Hematopoietic multipotent progenitor cell treated with erythropoietin and hydrocortisone succinate and interleukin-3 and kit ligand, for 4 days (in vitro differentiated cells): ENCODE measurements around the gene BCL11B.

Experiments used
- DNase-seq: peaks from one replicate; pipeline ENCODE4 v3.0.0-alpha.2; 2015

Gene BCL11B

DNA sequence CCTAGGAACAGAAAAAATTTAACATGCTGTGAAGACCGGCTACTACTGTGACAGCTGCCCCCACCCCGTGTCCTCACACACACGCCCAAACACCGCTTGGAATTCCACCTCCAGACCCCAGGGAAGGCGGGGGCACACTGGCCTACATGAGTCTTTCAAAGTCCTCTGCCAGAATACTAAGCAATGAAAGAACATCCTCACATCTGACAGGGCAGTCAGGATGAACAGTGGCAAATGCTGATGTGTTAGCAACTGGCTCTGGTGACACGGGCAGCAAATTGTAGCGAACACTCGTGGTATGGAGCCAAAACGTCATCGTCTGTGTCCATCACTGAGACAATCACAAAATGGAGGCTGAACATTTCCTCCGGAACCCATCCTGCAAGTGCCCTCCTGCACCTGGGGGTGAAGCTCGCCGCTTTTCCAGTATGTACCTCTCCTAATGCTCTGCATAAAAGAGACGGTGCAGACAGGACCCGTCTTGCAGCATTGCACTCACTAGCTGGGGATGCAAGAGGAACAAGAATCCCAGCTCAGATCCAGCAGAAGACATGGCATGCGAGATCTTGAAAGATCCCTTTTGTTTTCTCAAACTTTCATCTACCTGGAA, 94.8 kb downstream of the BCL11B start:
- DNase-seq = no peak

DNA sequence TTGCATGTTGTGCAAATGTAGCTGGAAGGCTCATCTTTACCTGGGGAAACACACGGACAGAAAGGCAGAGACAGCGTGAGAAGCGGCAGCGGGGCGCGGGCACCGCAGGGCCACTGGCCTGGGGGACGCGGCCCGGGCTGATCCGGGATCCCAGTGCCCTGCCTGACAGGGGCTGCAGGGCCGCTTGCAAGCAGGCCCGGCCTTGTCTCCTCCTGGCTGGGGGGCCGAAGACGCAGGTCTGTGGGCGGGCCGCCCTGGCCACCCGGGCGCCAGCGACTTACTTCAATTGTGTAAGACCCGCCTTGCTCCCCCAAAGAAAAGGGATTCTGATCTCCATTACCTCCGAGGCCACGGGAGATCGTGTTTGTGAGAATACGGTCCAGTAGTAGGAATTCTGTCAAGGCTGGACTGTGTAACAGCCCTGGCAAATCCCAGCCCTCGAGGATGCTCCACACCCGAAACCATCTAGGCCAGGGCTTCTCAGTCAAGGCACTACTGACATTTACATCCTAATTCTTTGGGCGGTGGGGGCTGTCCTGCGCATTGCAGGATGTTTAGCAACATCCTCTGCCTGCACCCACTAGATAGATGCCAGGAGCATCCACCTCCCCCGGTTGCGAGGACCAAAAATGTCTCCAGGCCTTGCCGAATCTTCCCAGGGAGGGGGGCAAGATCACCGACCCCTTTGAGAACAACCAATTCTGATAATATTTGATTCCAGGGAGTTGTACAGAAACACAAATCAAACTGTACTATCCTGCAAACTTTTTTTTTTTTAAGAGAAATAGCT, 95.6 kb downstream of the BCL11B start:
- DNase-seq = no peak

DNA sequence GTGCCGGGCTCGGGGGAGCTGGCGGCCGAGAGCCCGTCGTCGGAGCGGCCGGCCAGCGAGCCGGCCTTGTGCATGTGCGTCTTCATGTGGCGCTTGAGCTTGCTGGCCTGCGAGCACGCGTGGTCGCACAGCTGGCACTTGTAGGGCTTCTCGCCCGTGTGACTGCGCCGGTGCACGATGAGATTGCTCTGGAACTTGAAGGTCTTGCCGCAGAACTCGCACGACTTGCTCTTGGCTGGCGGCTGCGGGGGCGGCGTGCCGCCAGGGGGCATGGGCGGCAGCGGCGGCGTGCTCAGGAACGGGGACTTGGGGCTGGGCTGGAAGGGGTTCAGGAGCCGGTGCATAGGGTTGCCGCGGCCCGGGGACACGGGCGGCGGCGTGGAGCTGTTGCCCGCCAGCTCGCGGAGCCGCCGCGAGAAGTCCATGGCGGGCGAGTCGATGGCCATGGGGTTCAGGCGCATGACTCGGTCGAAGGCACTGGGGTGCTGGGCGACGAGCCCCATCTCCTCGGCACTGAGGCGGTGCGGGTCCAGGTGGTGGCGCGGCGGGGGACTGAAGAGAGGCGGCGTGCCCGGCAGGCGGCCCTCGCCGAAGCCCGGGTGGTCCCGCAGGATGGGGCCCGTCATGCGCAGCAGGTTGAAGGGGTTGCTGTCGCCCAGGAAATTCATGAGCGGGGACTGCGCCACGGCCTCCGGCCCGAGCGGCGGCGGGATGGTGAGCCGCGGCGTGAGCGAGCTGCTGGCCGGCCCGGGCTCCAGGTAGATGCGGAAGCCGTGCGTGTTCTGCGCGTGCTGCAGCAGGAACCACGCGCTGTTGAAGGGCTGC, 96.5 kb downstream of the BCL11B start:
- no peak for DNase-seq

DNA sequence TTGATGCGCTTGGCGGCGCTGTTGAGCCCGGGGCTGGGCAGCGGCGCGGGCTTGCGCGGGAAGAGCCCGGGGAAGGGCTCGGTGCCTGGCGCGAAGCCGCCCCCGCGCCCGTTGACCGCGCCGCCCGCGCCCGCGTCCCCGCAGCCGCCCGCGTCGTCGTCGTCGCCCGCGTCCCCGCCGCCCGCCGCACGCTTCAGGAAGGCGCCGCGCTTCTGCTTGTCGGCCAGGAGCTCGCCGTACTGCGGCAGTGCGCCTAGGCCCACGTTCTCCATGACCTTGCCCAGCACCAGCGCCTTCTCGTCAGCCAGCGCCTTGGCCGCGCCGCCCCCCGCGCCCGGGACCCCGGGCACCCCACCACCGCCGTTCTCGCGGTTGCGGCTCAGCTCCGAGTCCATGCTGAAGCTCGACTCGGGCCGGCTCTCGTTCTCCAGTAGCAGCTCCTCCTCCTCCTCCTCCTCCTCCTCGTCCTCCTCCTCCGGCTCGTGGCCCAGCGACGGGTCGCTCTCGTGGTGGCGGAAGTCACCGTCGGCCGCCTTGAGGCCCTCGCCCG, 97.2 kb downstream of the BCL11B start:
- no peak for DNase-seq

DNA sequence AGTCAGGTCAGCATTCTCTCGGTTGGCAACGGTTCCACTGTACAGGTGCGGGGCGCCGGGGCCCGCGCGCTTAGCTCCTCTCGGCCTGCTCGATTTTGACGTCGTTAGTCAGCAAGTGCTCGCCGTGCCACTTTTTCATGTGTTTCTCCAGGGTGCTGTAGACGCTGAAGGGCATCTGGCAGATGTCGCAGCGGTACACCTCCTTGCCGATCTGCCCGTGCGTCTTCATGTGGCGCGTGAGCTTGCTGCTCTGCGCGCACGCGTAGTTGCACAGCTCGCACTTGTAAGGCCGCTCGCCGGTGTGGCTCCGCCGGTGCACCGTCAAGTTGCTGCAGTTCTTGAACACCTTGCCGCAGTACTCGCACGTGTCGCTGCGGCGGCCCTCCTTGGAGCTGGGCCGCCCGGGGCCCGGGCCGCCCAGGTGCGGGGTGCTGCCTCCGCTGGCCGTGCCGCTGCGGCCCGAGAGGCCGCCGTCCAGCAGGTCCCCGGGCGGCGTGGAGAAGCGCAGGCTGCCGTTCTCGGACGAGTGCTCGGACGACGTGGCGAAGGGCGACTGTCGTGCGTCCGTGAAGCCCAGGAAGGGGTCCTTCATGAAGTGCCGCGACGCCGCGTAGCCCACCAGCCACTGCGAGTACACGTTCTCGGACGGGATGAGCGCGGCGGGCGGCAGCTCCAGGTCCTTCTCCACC, 97.8 kb downstream of the BCL11B start:
- DNase-seq = no peak

DNA sequence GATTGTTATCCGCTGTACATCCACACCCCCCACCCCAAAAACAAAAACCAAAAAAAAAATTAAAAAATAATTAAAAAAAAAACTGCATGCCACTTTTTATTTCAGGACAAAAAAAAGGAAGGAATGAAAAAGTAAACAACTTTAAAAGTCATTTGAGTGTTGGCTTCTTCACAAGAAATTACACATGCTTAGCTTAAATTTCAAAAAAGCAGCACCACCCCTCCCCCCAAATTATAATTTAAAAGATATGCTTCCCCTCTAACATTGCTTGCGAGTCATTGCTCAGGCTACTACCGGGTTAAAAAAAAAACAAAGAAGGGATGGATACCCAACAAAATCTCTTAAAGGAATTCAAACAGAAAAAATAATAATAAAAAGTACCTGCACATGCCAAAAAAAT, 98.5 kb downstream of the BCL11B start:
- DNase-seq = no peak

DNA sequence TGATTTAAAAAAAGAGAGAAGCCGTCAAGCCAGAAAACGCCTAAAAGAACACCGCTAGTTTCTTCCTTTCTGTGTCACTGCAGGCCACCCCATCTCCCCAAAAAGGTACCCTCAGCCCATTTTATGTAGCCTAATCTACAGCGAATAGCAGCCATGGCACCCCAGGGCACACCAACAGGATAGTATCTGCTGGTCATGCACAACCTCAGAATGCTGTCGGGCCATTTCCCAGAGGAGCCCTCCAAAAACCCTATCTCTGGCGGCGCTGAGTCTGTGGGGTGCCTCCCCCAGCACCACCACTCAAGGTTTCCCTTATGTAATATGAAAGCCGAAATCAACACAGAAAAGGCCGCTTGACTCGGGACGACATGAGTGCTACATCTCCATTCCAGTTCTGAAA, 98.9 kb downstream of the BCL11B start:
- no peak for DNase-seq

DNA sequence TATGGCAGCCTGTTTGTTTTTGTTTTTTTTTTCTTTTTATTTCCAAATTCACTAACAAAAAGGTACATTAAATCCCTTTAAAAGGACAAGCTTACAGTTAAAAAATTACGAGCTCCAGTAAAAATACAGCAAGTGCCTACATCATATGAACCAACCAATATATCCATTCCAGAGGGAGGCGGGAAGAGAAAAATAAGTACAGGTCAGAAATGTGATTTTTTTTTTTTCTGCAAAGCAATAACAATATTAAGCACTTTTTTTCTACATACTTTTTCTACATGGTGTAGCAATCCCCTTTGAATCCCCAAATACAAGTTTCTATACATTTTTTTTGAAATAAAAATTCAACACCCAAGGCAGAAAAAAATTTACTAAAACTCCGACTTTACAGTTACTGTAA, 100.6 kb downstream of the BCL11B start:
- DNase-seq = no peak

DNA sequence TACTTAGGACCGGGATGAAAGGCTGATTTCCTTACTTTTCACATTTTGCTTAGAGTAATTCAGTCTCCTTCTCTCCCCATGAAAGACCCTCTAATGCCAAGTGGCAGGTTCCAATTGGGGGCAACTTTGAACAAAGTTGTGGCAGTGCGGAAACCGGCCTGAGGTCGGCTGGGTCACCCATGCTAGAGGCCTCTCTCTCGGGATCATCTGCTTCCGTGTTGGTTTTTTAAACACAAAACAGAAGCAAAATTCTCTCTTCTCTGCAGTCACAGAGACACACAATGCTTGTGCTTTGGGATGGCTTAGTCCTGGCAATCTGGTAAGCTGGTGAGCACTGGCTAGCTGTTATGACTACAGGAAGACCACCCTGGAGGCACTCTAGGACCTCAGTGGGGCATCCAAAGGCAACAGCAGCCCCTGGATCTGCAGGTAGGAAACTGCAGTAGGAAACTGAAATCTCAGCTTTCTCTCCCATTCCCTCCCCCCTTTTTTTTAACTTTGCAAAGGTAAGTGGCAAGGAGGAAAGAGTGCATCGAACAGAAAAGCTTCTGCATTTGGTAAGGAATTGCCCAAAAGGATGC, 102.1 kb downstream of the BCL11B start:
- no peak for DNase-seq

DNA sequence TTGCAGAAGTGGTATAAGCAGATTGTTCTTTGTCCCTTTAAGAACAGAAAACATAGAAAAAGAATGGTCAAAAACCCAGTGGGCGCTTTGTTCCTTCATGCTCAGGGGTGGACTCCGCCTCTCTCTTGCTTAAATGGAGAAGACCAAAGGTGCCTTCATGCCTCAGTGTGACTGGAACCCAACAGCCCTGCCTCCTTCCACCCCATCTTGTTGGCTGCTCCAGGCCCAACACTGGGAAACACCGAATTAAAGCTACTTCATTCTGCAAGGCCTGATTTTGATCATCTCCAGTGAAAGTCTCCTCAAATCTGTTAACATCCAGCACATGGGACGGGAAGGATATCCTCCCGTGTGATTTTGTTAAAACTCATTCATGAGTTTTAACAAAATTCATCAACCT, 103.7 kb downstream of the BCL11B start:
- DNase-seq = no peak

DNA sequence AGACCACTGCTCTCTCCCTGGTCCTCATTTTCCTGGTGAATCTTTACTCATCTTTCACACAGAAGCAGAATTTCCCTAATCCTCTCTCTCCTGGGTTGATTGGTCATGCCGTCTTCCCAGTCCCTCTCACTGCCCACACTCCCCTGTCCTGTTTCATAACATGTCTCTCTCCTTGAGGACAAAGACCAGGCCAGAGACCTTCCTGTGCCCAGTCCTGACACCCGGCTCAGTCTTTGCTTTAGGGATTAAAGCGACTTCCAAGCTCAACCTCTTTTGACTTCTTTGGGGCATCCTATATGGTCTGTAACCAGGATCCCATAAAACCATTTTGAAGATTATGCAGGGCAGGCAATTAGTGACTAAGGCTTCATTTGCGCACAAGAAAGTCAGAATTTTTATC, 105.5 kb downstream of the BCL11B start:
- DNase-seq = no peak

DNA sequence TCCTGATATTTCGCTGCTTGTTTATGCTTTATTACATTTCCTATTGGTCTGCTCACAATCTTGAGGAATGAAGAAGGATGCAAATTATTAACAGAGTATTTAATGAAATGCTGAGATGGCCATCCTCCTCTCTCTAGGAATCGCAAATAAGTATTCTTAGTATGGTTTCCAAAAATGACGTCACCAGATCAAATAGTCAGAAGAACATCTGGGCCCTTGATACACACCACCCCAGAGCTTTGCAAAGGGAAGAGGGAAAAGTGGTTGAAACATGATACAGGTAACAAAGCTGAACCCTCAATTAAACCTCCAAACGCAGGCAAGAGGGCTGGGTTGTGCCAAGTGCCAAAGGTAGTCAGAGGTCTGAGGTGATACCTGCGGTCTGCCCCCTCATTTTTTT, 107.3 kb downstream of the BCL11B start:
- no peak for DNase-seq

DNA sequence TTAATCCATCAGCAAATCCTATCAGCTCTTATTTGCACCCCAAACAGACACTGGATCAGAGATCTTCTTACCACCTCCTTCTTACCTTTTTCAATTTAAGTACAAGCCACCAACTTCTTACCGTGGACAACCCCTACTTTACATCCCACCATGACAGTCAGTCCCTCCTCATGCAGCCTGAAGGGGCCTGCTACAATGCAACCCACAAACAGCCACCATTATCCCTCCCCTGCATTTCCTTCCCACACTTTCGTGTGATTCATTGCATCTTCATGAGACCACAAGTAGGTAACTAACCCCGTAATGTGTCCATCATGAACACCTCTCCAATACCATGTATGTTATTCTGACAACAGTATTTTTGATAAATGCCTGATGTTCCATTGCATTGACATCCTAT, 108.6 kb downstream of the BCL11B start:
- DNase-seq = no peak

DNA sequence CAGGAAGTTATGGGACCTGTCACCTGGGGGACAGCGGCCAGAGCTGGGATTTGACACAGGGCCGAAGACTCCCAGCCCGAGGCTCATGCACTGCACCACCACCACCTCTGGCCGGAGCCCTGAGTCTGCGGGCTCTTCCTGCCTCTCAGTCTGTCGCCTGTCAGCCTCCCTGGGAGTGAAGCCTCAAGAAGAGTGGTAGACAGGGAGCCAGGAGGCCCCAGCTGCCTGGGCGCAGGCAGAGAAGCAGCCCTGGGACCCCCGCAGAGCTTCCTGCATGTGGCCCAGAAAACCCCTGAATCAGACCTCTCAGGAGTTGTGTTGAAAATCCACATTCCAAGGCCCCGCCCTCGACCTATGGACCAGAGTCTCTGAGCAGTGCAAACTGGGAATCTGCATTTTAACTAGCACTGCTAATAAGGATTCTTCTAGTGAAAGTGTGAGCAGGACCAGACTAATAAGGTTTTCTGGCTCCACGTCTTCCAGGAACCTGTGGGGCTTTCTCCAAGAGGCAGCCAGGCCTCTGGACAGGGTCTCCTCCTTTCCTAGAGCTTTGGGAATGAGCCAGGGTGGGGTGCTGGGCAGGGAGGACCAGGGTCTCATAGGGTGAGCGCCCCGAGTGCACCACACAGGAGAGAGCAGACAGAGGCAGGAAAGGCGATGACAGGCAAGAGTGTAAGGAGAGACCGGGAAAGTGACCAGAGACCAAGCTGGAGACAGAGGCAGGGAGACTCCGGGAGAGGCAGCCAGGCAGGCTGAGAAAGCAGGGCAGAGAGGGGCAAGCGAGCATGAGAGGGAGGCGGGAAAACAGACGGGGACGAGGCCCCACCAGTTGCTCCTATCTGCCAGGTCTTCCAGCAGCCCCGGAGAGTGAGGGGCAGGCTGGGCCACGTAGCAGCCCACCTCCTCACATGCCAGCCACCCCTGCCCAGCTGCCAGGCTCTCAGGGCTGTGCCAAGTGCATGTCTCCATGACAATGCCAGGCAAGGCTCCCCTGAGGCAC, 112.4 kb downstream of the BCL11B start:
- no peak for DNase-seq

DNA sequence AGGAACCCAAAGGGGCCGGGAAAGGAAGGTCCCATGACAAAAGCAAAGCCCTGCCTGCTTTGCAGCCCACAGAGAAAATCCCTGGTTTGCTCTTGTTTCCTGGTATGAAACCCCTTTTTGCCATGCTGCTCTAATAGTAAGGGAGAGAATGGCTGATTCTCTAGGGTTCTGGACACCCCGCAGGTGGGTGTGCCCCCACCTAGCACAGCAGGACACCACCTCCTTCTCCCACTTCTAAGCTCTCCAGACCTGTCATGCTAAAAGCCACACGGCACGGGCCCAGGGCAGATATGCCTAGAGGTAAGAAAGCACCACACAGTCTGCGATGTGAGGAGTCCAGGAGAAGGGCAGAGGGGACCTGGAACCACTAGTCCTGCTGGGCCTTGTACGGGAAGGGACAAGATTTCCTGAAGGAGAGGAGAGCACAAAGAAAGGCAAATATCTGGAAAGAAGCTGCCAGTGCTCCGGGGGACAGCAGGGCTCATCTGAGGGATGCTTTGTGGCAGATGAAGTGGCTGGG, 113.3 kb downstream of the BCL11B start:
- no peak for DNase-seq

DNA sequence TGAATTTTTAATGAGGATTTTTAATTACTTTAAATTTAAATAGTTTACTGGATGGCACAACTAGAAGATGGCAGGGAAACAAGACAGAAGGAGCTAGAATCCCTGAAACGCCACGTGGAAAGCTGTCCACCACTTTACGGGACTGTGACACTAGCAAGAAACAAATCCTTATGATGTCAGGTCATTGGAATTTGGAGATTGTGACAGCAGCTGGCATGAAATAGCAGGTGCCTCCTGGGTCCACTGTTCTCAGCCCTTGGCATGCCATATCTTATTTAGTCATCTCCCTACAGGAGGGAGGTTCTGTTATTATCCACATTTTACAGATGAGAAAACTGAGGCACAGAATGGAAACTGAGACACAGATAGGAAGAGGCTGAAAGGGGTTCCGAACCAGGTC, 113.8 kb downstream of the BCL11B start:
- no peak for DNase-seq

DNA sequence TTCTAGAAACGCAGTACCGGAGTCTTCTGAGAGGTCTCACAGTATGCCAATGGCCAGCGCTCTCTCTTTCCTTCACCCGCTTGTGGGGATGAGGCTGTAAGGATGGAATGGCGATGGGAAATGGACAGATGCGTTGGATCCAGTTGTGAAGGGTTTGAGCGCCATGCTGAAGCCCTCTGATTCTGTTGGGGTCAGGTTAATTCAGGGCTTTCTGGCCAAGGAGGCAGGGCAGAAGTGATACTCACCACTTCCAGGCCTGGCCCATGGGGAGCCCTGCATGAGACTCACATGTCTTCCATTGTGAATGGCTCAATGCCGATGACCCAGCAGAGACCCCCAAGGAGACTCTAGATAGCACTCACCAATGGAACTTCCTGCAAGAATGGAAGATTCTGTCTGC, 114.3 kb downstream of the BCL11B start:
- DNase-seq = no peak

DNA sequence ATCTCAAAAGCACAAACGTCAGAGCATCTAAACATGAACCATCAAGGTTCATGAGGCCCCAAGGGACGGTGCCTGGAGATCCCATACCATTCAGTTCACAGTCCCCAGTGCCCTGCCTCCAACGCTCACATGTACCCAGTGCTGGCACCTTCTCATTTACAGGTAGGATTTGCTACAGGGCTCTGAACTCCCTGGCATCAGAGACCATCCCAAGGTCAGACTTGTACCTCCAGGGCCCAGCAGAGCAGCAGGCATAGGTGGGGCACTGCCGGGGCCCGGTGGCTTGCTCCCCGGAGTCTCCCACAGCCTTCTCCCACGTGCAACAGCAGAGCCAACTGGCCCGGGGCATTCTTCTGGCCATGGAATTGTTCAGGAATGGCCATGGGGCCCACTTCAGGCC, 114.8 kb downstream of the BCL11B start:
- DNase-seq = no peak

DNA sequence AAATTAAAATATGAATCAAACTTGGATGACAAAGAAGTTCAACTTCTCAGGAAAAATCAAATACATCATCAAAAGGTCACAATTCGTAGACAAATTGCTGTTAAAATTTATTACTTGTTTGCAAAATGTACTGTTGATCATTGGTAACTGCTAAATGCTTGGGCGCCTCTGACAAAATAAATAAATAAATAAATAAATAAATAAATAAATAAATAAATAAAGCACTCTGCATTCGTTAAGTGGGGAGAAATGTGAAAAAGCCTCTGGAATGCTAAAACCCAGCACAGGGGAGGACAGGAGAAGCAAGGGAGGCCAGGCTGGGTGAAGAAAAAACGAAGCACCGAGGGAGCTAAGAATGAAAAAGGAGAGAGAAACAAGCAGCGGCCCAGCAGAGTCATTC, 115.2 kb downstream of the BCL11B start:
- DNase-seq = no peak

DNA sequence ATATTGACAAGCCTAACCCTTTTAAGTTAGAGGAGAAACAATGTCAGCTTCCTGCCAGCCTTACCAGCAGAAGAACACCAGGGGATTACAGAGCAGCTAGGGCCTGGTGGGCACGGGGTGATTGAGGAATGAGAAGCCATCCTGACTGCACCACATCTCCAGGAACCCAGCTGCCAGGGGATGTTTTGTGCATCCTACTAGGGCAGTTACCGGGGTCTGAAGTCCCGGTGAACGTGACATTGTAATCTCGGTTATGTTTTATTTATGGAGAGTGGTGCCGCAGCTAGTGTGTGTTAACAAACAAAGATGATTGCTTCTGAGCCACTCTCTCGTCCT, 115.9 kb downstream of the BCL11B start:
- DNase-seq = no peak
